Spleen (tissue), 11 donors: ENCODE results near the gene INPP5B. TPM values are rescaled to one million over a fixed set of nuclear protein-coding genes. Genes with fewer than 3 reads are reported as not detected.

Experiments used
- DNase-seq: peaks from one replicate; pipeline ENCODE4 v3.0.0-alpha.2; 2020
- H3K27ac ChIP-seq, 8 donors: fragments of 200-600 bp; sonication (generic) in 7 of 8; 1 replicate in 4 of 8; 2 replicates in 4 of 8; pipeline versions ENCODE4 v1.5.0 to v1.8.0; 2016 to 2021; ENCODE audit warnings: inconsistent platforms in 4 of 8, mild to moderate bottlenecking in 4 of 8, moderate library complexity in 1 of 8
- H3K27me3 ChIP-seq, 7 donors: fragments of 200-600 bp; sonication (generic) in 6 of 7; replicated peaks in 1 of 7; 1 replicate in 4 of 7; 2 replicates in 3 of 7; pipeline versions ENCODE4 v1.5.0 to v1.8.0; 2016 to 2021; ENCODE audit warnings: inconsistent platforms in 3 of 7, mild to moderate bottlenecking in 1 of 7
- H3K36me3 ChIP-seq, 6 donors: fragments of 200-600 bp; sonication (generic) in 5 of 6; 1 replicate in 4 of 6; 2 replicates in 2 of 6; pipeline versions ENCODE4 v1.5.0 to v1.8.0; 2016 to 2021; ENCODE audit warnings: inconsistent platforms in 2 of 6
- H3K4me1 ChIP-seq, 6 donors: fragments of 200-600 bp; sonication (generic) in 5 of 6; 1 replicate in 3 of 6; 2 replicates in 3 of 6; pipeline versions ENCODE4 v1.5.0 to v1.8.0; 2016 to 2021; ENCODE audit warnings: inconsistent platforms in 3 of 6
- H3K4me3 ChIP-seq, 8 donors: fragments of 200-600 bp; sonication (generic) in 7 of 8; 1 replicate in 4 of 8; 2 replicates in 4 of 8; pipeline versions ENCODE4 v1.5.0 to v1.8.0; 2016 to 2021; ENCODE audit warnings: inconsistent platforms in 4 of 8, mild to moderate bottlenecking in 4 of 8, moderate library complexity in 2 of 8
- H3K9me3 ChIP-seq, 8 donors: fragments of 200-600 bp; sonication (generic) in 7 of 8; 1 replicate in 4 of 8; 2 replicates in 4 of 8; pipeline versions ENCODE4 v1.5.0 to v1.8.0; 2016 to 2021; ENCODE audit warnings: inconsistent platforms in 4 of 8
- CTCF ChIP-seq, 11 experiments: fragments of 200-600 bp in 7 of 11; fragments of 450-650 bp in 4 of 11; sonication (generic) in 4 of 11; IDR thresholded peaks in 8 of 11; conservative IDR thresholded peaks in 3 of 11; 1 replicate in 7 of 11; 2 replicates in 4 of 11; pipeline versions ENCODE4 v1.4.0 to v1.8.0; 2016 to 2021; ENCODE audit warnings: antibody characterized with exemption in 11 of 11, inconsistent platforms in 4 of 11, mild to moderate bottlenecking in 1 of 11
- POLR2A ChIP-seq, 3 donors: fragments of 450-650 bp; IDR thresholded peaks; one replicate each; pipeline ENCODE4 v1.5.1; 2017; ENCODE audit warnings: antibody characterized with exemption in 3 of 3, mild to moderate bottlenecking in 1 of 3
- POLR2AphosphoS5 ChIP-seq, 3 donors: sonication (generic); formaldehyde crosslinking; IDR thresholded peaks; one replicate each; pipeline ENCODE4 v1.5.1; 2017; ENCODE audit warnings: antibody characterized with exemption in 3 of 3
- WGBS, 5 donors: extraction: QIAGEN DNeasy Blood & Tissue Kit in 3 of 5; methylation state at CpG; one replicate each; pipeline versions ENCODE4 v1.1.5 to v1.1.7; 2013 to 2018; 5-methylcytosine and 5-hydroxymethylcytosine counted together
- intact Hi-C: fragments of 100-400 bp; cut with DNase I; formaldehyde crosslinking; loops from one replicate; pipeline ENCODE4 v1.15.0; 2023; ENCODE audit warnings: low total_unique reads
- polyA plus RNA-seq, 3 donors: library from polyadenylated mRNA; stranded (reverse); fragments of 200-250 nt; gene quantifications; one replicate each; pipeline ENCODE4 v1.2.1, GENCODE V29; 2013
- small RNA-seq, 4 donors: library from RNA; depleted of rRNA; stranded (forward); fragments of <200 nt; gene quantifications; one replicate each; pipeline ENCODE3, GENCODE V24; 2016
- total RNA-seq, 7 donors: library from RNA; depleted of rRNA in 3 of 7; stranded (reverse); fragments of >200 nt in 3 of 7; fragmentation: NEBNext Ultra II Directional in 4 of 7; extraction: Animal tissue kit (Norgen Biotek cat#: 25700) in 4 of 7; gene quantifications; one replicate each; pipeline versions ENCODE4 v1.1.0 to v1.2.1, GENCODE V29; 2016 to 2021
- donor health status: healthy with polysubstance abuse.
- donor health status: DM: no; HTN: no; CAD: no; lungs with moderate emphysema.
- donor health status: DM: no; HTN: no; CAD: no.
- donor health status: Bipolar disorder and iron deficiency.
- donor health status: healthy.
- donor health status: DM: no; HTN: no; CAD: no.
- donor health status: DM: yes; HTN: yes; CAD: no.

INPP5B gene
- total and polyA plus RNA-seq, 10 donors = 11.4 to 70.7 (median 36.7) TPM

DNA sequence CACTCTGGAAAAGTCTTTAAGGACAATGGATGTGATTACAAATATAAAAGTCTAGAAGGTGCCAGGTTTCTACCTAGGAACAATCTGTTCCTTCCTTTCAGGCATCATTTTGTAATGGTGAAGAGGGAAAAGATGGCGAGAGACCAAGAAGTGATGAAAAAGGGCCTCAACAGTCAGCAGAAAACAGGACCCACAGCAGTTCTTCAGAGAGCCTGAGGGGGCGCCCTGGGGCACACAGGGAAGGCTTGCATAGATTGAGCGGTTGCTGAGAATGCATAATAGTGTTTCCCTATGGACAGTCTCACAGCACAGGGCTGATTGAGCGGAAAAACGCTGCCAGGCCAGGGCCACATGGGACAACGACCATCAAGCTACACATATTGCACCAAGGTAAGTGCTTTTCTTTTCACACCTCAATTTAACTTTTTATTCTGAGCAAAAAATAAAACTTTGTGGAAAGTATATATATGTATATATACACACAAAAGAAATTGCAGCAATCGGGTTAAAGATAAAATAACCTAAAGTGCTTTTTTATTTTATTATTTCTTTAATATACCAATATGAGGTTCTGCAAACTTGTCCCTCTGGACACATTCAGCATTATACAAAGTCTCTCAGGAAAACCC, 135.7 kb downstream of the INPP5B start:
- Histone ChIP-seq H3K27ac (peak overlapping the region in 2 of 8 donors; percentile 32 to 43), H3K9me3 (no peaks in the 10 kb centered on the region), H3K4me3 (no peak overlapping the region), H3K4me1 (peaks cover 20 to 60% (median 40%) of the 10 kb centered on the region in 6 donors), H3K36me3 (peaks cover 0 to 51% (median 24%) of the 10 kb centered on the region in 6 donors), H3K27me3 (no peaks in the 10 kb centered on the region)
- 29 to 36% (median 30%) methylated on average over 7 of the region's 7 CpGs for WGBS, 5 donors
- DNase-seq = peak; percentile 90
- intact Hi-C loops = no loop called here
- TF ChIP-seq POLR2AphosphoS5 (IDR thresholded peaks at IDR 0.05) (peak in 1 of 3 donors; percentile 32), CTCF (IDR thresholded peaks at IDR 0.05 in 8 of 11, conservative IDR thresholded peaks at IDR 0.05 in 3 of 11) (peak; percentile 50 to 90 (median 79)), POLR2A (IDR thresholded peaks at IDR 0.05) (no peak)

Small RNAs within 50 kb of the gene (small RNA-seq; reads per million reads assigned to genes)
- gene RF00017 = 0 reads per million in 4 donors
- gene RF00092 = 0 reads per million in 4 donors
- 0 to 0.21 (median 0) reads per million in 4 donors for gene RNU6-510P
- gene RNU6-584P = 0 reads per million in 4 donors

Other genes starting within 250 kb of the INPP5B start
- gene EPHA10, start 181.9 kb downstream of the INPP5B start, total RNA-seq = under 1 TPM in 4 of 7 donors, not detected in 3; 0.07 to 0.43 (median 0.26) TPM
- under 1 TPM; 0.02 to 0.10 (median 0.02) TPM for gene EPHA10, start 181.9 kb downstream of the INPP5B start, polyA plus RNA-seq
- 1 to 10 TPM; 1.8 to 9.2 (median 3.1) TPM for gene MANEAL, start 153.2 kb downstream of the INPP5B start, total RNA-seq
- gene MANEAL, start 153.2 kb downstream of the INPP5B start, polyA plus RNA-seq = 1 to 10 TPM; 1.4 to 2.3 (median 1.8) TPM
- 10 to 100 TPM; 15.9 to 31.1 (median 19.5) TPM for gene C1orf122, start 139.3 kb downstream of the INPP5B start, total RNA-seq
- 10 to 100 TPM; 18.1 to 38.5 (median 23.1) TPM for gene C1orf122, start 139.3 kb downstream of the INPP5B start, polyA plus RNA-seq
- gene YRDC, start 138.8 kb downstream of the INPP5B start, total RNA-seq = 10 to 100 TPM in 5 of 7 donors, 1 to 10 TPM in 2; 8.0 to 13.4 (median 10.9) TPM
- gene YRDC, start 138.8 kb downstream of the INPP5B start, polyA plus RNA-seq = 10 to 100 TPM in 1 of 3 donors, 1 to 10 TPM in 2; 7.5 to 12.2 (median 9.9) TPM
- gene MTF1, start 87.5 kb downstream of the INPP5B start, total RNA-seq = 10 to 100 TPM in 6 of 7 donors, 1 to 10 TPM in 1; 9.3 to 49.8 (median 26.6) TPM
- 1 to 10 TPM; 1.3 to 3.1 (median 1.5) TPM for gene MTF1, start 87.5 kb downstream of the INPP5B start, polyA plus RNA-seq
- 10 to 100 TPM; 44.5 to 64.3 (median 53.6) TPM for gene SF3A3, start 43.0 kb upstream of the INPP5B start, total RNA-seq
- gene SF3A3, start 43.0 kb upstream of the INPP5B start, polyA plus RNA-seq = 10 to 100 TPM; 19.7 to 24.9 (median 22.1) TPM
- 10 to 100 TPM; 13.0 to 39.9 (median 19.5) TPM for gene FHL3, start 58.5 kb upstream of the INPP5B start, total RNA-seq
- gene FHL3, start 58.5 kb upstream of the INPP5B start, polyA plus RNA-seq = 10 to 100 TPM in 1 of 3 donors, 1 to 10 TPM in 2; 8.6 to 14.0 (median 9.3) TPM
- gene UTP11, start 65.7 kb upstream of the INPP5B start, total RNA-seq = 10 to 100 TPM; 19.2 to 51.4 (median 23.7) TPM
- gene UTP11, start 65.7 kb upstream of the INPP5B start, polyA plus RNA-seq = 10 to 100 TPM; 12.5 to 21.0 (median 20.6) TPM
- under 1 TPM in 4 of 7 donors, not detected in 3; 0.17 to 0.60 (median 0.30) TPM for gene POU3F1, start 99.7 kb upstream of the INPP5B start, total RNA-seq
- gene POU3F1, start 99.7 kb upstream of the INPP5B start, polyA plus RNA-seq = under 1 TPM; 0.07 to 0.38 (median 0.08) TPM